Smooth muscle cell (in vitro differentiated cells): Measurements from ENCODE around the gene EYA3. TPM values are rescaled to one million over a fixed set of nuclear protein-coding genes. Genes with fewer than 3 reads are reported as not detected.

Source experiments
- DNase-seq: peaks from one replicate; lab custom pipeline; 2025; ENCODE audit not compliant: unreplicated experiment; lab: John Stamatoyannopoulos, UW
- H2AFZ ChIP-seq: fragments of 200-600 bp; sonication (generic); 2 replicates; pipeline ENCODE4 v1.6.0; 2016; ENCODE audit warnings: antibody characterized with exemption, low read depth, mild to moderate bottlenecking
- H3F3A ChIP-seq: fragments of 200-600 bp; sonication (generic); 2 replicates; pipeline ENCODE4 v1.6.0; 2017; ENCODE audit warnings: antibody characterized with exemption, low read depth
- H3K27ac ChIP-seq: fragments of 200-600 bp; sonication (generic); 2 replicates; pipeline ENCODE4 v1.5.1; 2016; ENCODE audit warnings: low read depth, mild to moderate bottlenecking
- H3K27me3 ChIP-seq: fragments of 200-600 bp; sonication (generic); 2 replicates; pipeline ENCODE4 v1.6.1; 2016; ENCODE audit warnings: low read depth, mild to moderate bottlenecking
- H3K36me3 ChIP-seq: fragments of 200-600 bp; sonication (generic); 2 replicates; pipeline ENCODE4 v1.5.1; 2016; ENCODE audit warnings: low read depth
- H3K4me1 ChIP-seq: fragments of 200-600 bp; sonication (generic); 2 replicates; pipeline ENCODE4 v1.5.1; 2016; ENCODE audit warnings: low read depth
- H3K4me2 ChIP-seq: fragments of 200-600 bp; sonication (generic); 2 replicates; pipeline ENCODE4 v1.6.0; 2016; ENCODE audit warnings: mild to moderate bottlenecking
- H3K4me3 ChIP-seq: fragments of 200-600 bp; sonication (generic); 2 replicates; pipeline ENCODE4 v1.5.1; 2016; ENCODE audit warnings: mild to moderate bottlenecking
- H3K79me2 ChIP-seq: fragments of 200-600 bp; sonication (generic); 2 replicates; pipeline ENCODE4 v1.6.0; 2016; ENCODE audit warnings: low read depth, mild to moderate bottlenecking
- H3K9ac ChIP-seq: fragments of 200-600 bp; sonication (generic); 2 replicates; pipeline ENCODE4 v1.6.0; 2016; ENCODE audit warnings: low read depth
- H3K9me3 ChIP-seq: fragments of 200-600 bp; sonication (generic); replicated peaks from 2 replicates; pipeline ENCODE4 v1.5.1; 2016; ENCODE audit warnings: low read depth
- H4K20me1 ChIP-seq: fragments of 200-600 bp; sonication (generic); 2 replicates; pipeline ENCODE4 v1.6.0; 2016; ENCODE audit warnings: low read depth
- CTCF ChIP-seq: fragments of 200-600 bp; sonication (generic); IDR thresholded peaks from 2 replicates; pipeline ENCODE4 v1.5.1; 2017; ENCODE audit warnings: borderline replicate concordance, mild to moderate bottlenecking, antibody characterized with exemption; ENCODE audit not compliant: insufficient read depth, poor library complexity, severe bottlenecking
- WGBS: methylation state at CpG from one replicate; pipeline ENCODE4 v1.1.7; 2016; ENCODE audit warnings: low lambda C conversion rate; 5-methylcytosine and 5-hydroxymethylcytosine counted together
- polyA plus RNA-seq: library from polyadenylated mRNA; unstranded; fragments of >200 nt; fragmentation: Nextera tagmentation; extraction: Ambion mirVana; gene quantifications from 2 replicates; pipeline ENCODE4 v1.2.1, GENCODE V29; 2016
- total RNA-seq: library from RNA; depleted of rRNA; stranded (reverse); fragments of >200 nt; gene quantifications from 2 replicates; pipeline ENCODE4 v1.2.3, GENCODE V29; 2014

EYA3 gene
- total and polyA plus RNA-seq, 2 experiments from 2014 or later, result 3.8 to 17.1 TPM

GRCh38 chr1:28064064-28064463, 24.3 kb downstream of the EYA3 start:
- Histone ChIP-seq H3K79me2 (peaks cover 75% of the 10 kb centered on the region), H3K27ac (no peak overlapping the region), H3K4me2 (no peak overlapping the region), H3K4me3 (no peak overlapping the region), H3K9me3 (no peaks in the 10 kb centered on the region), H3F3A (no peaks in the 10 kb centered on the region), H3K4me1 (peaks cover 6% of the 10 kb centered on the region), H3K27me3 (no peaks in the 10 kb centered on the region), H3K36me3 (no peaks in the 10 kb centered on the region), H2AFZ (no peak overlapping the region), H4K20me1 (peaks cover 31% of the 10 kb centered on the region), H3K9ac (no peak overlapping the region)
- no peak for DNase-seq
- WGBS, result 85% methylated on average over 5 of the region's 5 CpGs
- no peak for TF ChIP-seq CTCF

DNA sequence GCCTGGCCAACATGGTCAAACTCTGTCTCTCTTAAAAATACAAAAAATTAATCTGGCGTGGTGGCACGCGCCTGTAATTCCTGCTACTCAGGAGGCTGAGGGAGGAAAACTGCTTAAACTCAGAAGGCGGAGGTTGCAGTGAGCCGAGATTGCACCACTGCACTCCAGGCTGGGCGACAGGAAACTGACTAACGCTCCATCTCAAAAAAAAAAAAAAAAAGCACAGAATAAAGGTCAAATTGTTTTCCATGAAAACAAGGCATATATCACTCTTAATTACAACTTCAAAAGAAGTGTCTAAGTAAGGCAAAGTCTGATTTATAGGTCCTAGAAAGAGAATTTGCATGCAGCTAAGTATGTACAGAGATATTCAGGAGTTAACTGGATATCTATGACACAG, 25.6 kb downstream of the EYA3 start:
- H4K20me1 ChIP-seq, result peaks cover 40% of the 10 kb centered on the region
- H3K36me3 ChIP-seq, result no peaks in the 10 kb centered on the region
- H3F3A ChIP-seq, result no peaks in the 10 kb centered on the region
- no peak overlapping the region for H3K4me2 ChIP-seq
- H3K4me1 ChIP-seq, result peaks cover 6% of the 10 kb centered on the region
- H3K4me3 ChIP-seq, result no peak overlapping the region
- H3K79me2 ChIP-seq, result peaks cover 75% of the 10 kb centered on the region
- no peak overlapping the region for H3K9ac ChIP-seq
- DNase-seq, result no peak
- H2AFZ ChIP-seq, result no peak overlapping the region
- TF ChIP-seq CTCF, result no peak
- H3K27ac ChIP-seq, result no peak overlapping the region
- WGBS, result 92% methylated on average over 7 of the region's 7 CpGs
- no peaks in the 10 kb centered on the region for H3K9me3 ChIP-seq
- H3K27me3 ChIP-seq, result no peaks in the 10 kb centered on the region

- Histone ChIP-seq H3K4me3 (no peak overlapping the region), H4K20me1 (peaks cover 32% of the 10 kb centered on the region), H3K79me2 (peaks cover 58% of the 10 kb centered on the region), H3K4me2 (no peak overlapping the region), H3K27me3 (no peaks in the 10 kb centered on the region), H2AFZ (no peak overlapping the region), H3K27ac (no peak overlapping the region), H3K36me3 (no peaks in the 10 kb centered on the region), H3F3A (no peaks in the 10 kb centered on the region), H3K4me1 (no peaks in the 10 kb centered on the region), H3K9ac (no peak overlapping the region), H3K9me3 (no peaks in the 10 kb centered on the region)
- WGBS, result 97% methylated on average over 8 of the region's 8 CpGs
- no peak for TF ChIP-seq CTCF
- DNase-seq, result no peak
Observed at GRCh38 chr1:28058971-28059878, 29.2 kb downstream of the EYA3 start.
